Astrocyte (in vitro differentiated cells and primary cell): ENCODE measurements around the gene ZSCAN22. TPM values are rescaled to one million over a fixed set of nuclear protein-coding genes. Genes with fewer than 3 reads are reported as not detected.

Experiments used
- DNase-seq: peaks from one replicate; pipeline ENCODE4 v3.0.0-alpha.2; 2010; ENCODE audit warnings: low read depth
- FAIRE-seq: peaks from 2 replicates; lab custom pipeline; 2011; peaks lifted over from hg19 to GRCh38; lab: Jason Lieb, UNC
- H2AFZ ChIP-seq: 2 replicates; pipeline ENCODE4 v1.6.0; 2012; ENCODE audit warnings: low read depth, low read length, inconsistent platforms
- H3K27ac ChIP-seq: 2 replicates; pipeline ENCODE4 v1.5.1; 2011; ENCODE audit warnings: low read depth, low read length, inconsistent platforms
- H3K27me3 ChIP-seq: 2 replicates; pipeline ENCODE4 v1.6.0; 2011; ENCODE audit warnings: low read length, inconsistent platforms; ENCODE audit not compliant: insufficient read depth
- H3K36me3 ChIP-seq: 2 replicates; pipeline ENCODE4 v1.5.1; 2011; ENCODE audit warnings: low read length, inconsistent platforms; ENCODE audit not compliant: insufficient read depth
- H3K4me1 ChIP-seq: 2 replicates; pipeline ENCODE4 v1.5.1; 2011; ENCODE audit warnings: low read length, inconsistent platforms; ENCODE audit not compliant: insufficient read depth
- H3K4me2 ChIP-seq: 2 replicates; pipeline ENCODE4 v1.6.0; 2012; ENCODE audit warnings: low read length, inconsistent platforms
- H3K4me3 ChIP-seq: 2 replicates; pipeline ENCODE4 v1.5.1; 2011; ENCODE audit warnings: low read depth, mild to moderate bottlenecking, low read length, inconsistent platforms; ENCODE audit not compliant: insufficient read depth
- H3K79me2 ChIP-seq: 2 replicates; pipeline ENCODE4 v1.6.0; 2012; ENCODE audit warnings: mild to moderate bottlenecking, low read length, inconsistent platforms; ENCODE audit not compliant: insufficient read depth
- H3K9ac ChIP-seq: 2 replicates; pipeline ENCODE4 v1.6.0; 2012; ENCODE audit warnings: mild to moderate bottlenecking, low read length, inconsistent platforms
- H3K9me3 ChIP-seq: 2 replicates; pipeline ENCODE4 v1.5.1; 2012; ENCODE audit warnings: low read depth, mild to moderate bottlenecking, low read length, inconsistent platforms; ENCODE audit not compliant: insufficient read depth
- H4K20me1 ChIP-seq: 2 replicates; pipeline ENCODE4 v1.6.0; 2012; ENCODE audit warnings: low read length, inconsistent platforms; ENCODE audit not compliant: insufficient read depth
- H3K27ac Mint-ChIP-seq: one replicate; pipeline ENCODE4 v1.8.0; 2021; ENCODE audit warnings: mild to moderate bottlenecking, mixed read lengths; ENCODE audit not compliant: unreplicated experiment
- H3K27me3 Mint-ChIP-seq: one replicate; pipeline ENCODE4 v1.8.0; 2021; ENCODE audit warnings: low read depth, mixed read lengths; ENCODE audit not compliant: unreplicated experiment
- H3K36me3 Mint-ChIP-seq: one replicate; pipeline ENCODE4 v1.8.0; 2021; ENCODE audit warnings: low read depth, mixed read lengths; ENCODE audit not compliant: unreplicated experiment
- H3K4me1 Mint-ChIP-seq: one replicate; pipeline ENCODE4 v1.8.0; 2021; ENCODE audit warnings: low read depth, mixed read lengths; ENCODE audit not compliant: unreplicated experiment
- H3K4me3 Mint-ChIP-seq: one replicate; pipeline ENCODE4 v1.8.0; 2021; ENCODE audit warnings: mild to moderate bottlenecking, moderate library complexity, mixed read lengths; ENCODE audit not compliant: unreplicated experiment
- H3K9me3 Mint-ChIP-seq: one replicate; pipeline ENCODE4 v1.8.0; 2021; ENCODE audit warnings: mild to moderate bottlenecking, mixed read lengths; ENCODE audit not compliant: unreplicated experiment
- EZH2 ChIP-seq: IDR thresholded peaks from 2 replicates; pipeline ENCODE4 v1.6.1; 2012; ENCODE audit warnings: mild to moderate bottlenecking, low read length, inconsistent platforms; ENCODE audit not compliant: insufficient read depth
- total RNA-seq: library from RNA; stranded (reverse); gene quantifications from 2 replicates; pipeline ENCODE4 v1.2.1, GENCODE V29; 2021
- TF ChIP-seq, protein P1 (sequence below): IDR thresholded peaks from 2 replicates; pipeline ENCODE4 v1.5.1; 2011; ENCODE audit warnings: low read depth, mild to moderate bottlenecking, inconsistent platforms, low read length, moderate library complexity; ENCODE audit not compliant: insufficient read depth

ZSCAN22 gene
- total RNA-seq, 1 donor from 2014 or later = 3.1 TPM

DNA sequence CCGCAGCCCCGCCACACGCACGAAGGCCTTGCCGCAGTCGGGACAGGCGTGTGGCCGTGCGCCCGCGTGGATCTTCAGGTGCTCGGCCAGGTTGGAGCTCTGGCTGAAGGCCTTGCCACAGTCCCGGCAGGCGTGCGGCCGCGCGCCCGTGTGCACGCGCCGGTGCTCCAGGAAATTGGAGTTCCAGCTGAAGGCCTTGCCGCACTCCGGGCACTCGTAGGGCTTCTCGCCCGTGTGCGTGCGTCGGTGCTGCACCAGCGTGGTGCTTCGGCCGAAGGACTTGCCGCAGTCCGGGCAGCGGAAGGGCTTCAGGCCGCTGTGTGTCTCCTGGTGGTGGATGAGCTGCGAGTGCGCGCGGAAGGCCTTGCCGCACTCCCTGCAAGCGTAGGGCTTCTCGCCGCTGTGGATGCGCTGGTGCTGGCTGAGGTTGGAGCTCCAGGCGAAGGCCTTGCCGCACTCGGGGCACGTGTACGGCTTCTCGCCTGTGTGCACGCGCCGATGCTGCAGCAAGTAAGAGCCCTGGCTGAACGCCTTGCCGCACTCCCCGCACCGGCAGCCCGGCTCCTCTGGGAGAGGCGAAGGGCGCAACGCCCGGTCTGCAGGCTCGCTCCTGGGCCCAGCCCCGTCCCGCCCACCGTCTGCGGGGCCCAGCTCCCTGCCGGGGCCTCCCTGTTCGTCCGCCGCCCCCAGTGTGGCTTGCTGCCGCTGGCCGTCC, 30.1 kb downstream of the ZSCAN22 start:
- Histone ChIP-seq H3K4me1 (peaks cover 3% of the 10 kb centered on the region), H3K27ac (no peak overlapping the region), H3K4me2 (peak overlapping the region; percentile 33), H4K20me1 (no peaks in the 10 kb centered on the region), H3K27me3 (no peaks in the 10 kb centered on the region), H3K9ac (no peak overlapping the region), H2AFZ (no peak overlapping the region), H3K4me3 (no peak overlapping the region), H3K79me2 (no peaks in the 10 kb centered on the region), H3K9me3 (peaks cover 13% of the 10 kb centered on the region), H3K36me3 (no peaks in the 10 kb centered on the region)
- H3K27ac Mint-ChIP-seq = no peak overlapping the region
- TF ChIP-seq EZH2 = no peak
- TF ChIP-seq, protein P1, sequence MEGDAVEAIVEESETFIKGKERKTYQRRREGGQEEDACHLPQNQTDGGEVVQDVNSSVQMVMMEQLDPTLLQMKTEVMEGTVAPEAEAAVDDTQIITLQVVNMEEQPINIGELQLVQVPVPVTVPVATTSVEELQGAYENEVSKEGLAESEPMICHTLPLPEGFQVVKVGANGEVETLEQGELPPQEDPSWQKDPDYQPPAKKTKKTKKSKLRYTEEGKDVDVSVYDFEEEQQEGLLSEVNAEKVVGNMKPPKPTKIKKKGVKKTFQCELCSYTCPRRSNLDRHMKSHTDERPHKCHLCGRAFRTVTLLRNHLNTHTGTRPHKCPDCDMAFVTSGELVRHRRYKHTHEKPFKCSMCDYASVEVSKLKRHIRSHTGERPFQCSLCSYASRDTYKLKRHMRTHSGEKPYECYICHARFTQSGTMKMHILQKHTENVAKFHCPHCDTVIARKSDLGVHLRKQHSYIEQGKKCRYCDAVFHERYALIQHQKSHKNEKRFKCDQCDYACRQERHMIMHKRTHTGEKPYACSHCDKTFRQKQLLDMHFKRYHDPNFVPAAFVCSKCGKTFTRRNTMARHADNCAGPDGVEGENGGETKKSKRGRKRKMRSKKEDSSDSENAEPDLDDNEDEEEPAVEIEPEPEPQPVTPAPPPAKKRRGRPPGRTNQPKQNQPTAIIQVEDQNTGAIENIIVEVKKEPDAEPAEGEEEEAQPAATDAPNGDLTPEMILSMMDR = no peak
- peaks cover 6% of the 10 kb centered on the region for H3K36me3 Mint-ChIP-seq
- FAIRE-seq = no peak
- H3K27me3 Mint-ChIP-seq = no peaks in the 10 kb centered on the region
- no peaks in the 10 kb centered on the region for H3K9me3 Mint-ChIP-seq
- no peak overlapping the region for H3K4me3 Mint-ChIP-seq
- DNase-seq = no peak
- H3K4me1 Mint-ChIP-seq = peaks cover 2% of the 10 kb centered on the region

DNA sequence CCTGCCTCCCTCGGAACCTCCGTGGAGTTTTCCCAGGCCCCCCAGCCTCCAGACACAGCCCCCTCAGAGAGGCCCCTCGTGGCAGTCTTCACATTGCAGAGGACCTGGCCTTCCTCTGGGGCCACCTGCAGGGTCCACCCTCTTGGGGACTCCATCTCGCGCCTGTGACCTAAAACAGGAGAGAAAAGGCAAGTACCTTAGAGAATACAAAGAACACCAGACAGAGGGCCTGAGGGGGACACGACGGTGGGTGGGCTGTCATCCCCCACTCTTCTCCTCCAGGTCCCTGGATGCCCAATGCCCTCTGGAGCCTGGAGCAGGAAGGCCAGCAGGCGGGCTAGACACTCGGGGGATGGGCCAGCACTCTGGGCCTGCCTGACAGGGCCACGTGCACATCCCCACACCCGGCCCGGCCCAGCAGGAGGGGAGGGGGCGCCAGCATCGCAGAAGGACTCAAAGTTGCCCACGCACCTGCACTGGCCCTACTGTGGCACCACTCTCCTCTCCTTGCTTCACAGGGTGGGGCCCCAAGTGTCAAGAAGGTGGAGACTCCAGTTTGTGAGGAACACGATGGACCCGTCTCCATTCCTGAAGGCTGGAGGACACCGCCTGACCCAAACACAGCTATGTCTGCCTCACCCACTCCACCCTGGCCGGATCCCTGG, 30.8 kb downstream of the ZSCAN22 start:
- Mint-ChIP-seq H3K27me3 (no peaks in the 10 kb centered on the region), H3K9me3 (no peaks in the 10 kb centered on the region), H3K36me3 (peaks cover 5% of the 10 kb centered on the region), H3K4me1 (peaks cover 2% of the 10 kb centered on the region), H3K4me3 (no peak overlapping the region), H3K27ac (no peak overlapping the region)
- Histone ChIP-seq H3K4me1 (peaks cover 4% of the 10 kb centered on the region), H3K9me3 (peaks cover 13% of the 10 kb centered on the region), H3K4me2 (no peak overlapping the region), H2AFZ (no peak overlapping the region), H3K27ac (no peak overlapping the region), H3K9ac (no peak overlapping the region), H3K79me2 (no peaks in the 10 kb centered on the region), H3K4me3 (no peak overlapping the region), H3K27me3 (no peaks in the 10 kb centered on the region), H3K36me3 (no peaks in the 10 kb centered on the region), H4K20me1 (no peaks in the 10 kb centered on the region)
- FAIRE-seq (no peak), DNase-seq (no peak)
- no peak for TF ChIP-seq EZH2
- TF ChIP-seq, protein P1 = no peak

DNA sequence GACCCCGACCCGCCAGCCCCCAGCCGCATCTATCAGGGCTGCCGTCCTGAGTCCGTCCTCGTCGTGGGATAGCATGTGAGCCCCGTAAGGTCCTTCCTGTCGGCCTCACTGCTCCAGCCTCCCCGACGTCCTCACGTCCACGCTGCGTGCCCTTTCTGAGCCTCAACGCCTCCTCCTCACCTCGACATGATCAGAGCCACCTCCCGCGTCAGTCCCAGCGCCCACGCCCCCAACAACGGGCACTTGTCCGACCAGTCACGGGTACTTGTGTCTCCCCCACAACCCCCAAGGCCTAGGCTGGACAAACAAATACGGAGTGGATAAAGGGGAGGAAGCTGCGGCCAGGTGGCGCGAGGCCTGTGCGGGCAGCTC, 35.1 kb downstream of the ZSCAN22 start:
- H3K36me3 ChIP-seq = no peaks in the 10 kb centered on the region
- peak; percentile 47 for DNase-seq
- no peaks in the 10 kb centered on the region for H3K27me3 Mint-ChIP-seq
- H3K9ac ChIP-seq = peak overlapping the region; percentile 89
- H3K27ac ChIP-seq = peak overlapping the region; percentile 85
- peaks cover 5% of the 10 kb centered on the region for H3K36me3 Mint-ChIP-seq
- peaks cover 5% of the 10 kb centered on the region for H3K9me3 ChIP-seq
- FAIRE-seq = no peak
- peak overlapping the region; percentile 88 for H3K4me3 Mint-ChIP-seq
- peak overlapping the region; percentile 99 for H3K4me2 ChIP-seq
- H3K4me3 ChIP-seq = peak overlapping the region; percentile 71
- no peaks in the 10 kb centered on the region for H4K20me1 ChIP-seq
- peaks cover 4% of the 10 kb centered on the region for H3K4me1 Mint-ChIP-seq
- peak overlapping the region; percentile 90 for H3K27ac Mint-ChIP-seq
- H3K4me1 ChIP-seq = peaks cover 4% of the 10 kb centered on the region
- no peak for TF ChIP-seq EZH2
- TF ChIP-seq, protein P1 = no peak
- H2AFZ ChIP-seq = peak overlapping the region; percentile 97
- H3K79me2 ChIP-seq = no peaks in the 10 kb centered on the region
- no peaks in the 10 kb centered on the region for H3K27me3 ChIP-seq
- no peaks in the 10 kb centered on the region for H3K9me3 Mint-ChIP-seq
